ENCODE results near the gene UTP18.
"Not testable (repeated sequence)": the region's sequence is repeated elsewhere in the genome, so short reads cannot be mapped to it uniquely, and the experiment has no call there.

The UTP18 gene

DNA sequence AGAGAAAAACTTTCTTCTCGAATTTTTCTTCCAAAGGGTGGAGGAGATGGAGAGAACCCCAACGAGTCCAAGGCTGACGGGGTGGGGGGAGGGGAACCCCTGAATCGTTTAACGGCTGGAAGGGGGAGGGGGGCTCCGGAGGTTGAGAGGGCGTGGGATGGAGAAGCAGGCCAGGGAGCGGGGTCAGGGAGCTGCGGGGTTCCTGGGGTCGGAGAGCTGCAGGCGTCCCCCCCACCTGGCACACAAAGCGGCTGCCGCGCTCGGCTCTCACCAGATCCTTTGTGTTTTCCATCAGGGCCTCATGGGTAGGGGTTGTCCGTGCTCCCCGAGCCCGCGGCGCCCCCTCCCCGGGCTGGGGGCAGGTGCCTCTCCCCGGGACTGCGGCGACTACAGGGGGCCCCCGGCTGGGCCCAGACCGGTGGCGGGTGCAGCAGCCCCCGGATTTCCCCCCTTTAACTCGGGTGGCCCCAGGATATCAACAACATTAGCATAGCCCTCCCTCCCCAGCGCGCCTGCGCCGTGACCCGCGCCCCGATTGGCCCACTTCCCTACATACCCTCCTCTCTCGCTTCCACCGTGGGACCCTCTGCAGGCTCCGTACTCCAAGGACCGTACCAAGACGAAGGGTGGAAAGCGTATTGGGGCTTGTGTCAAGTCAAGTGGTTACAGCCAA lies 646 bp upstream of the UTP18 start, which contains the start of gene MBTD1:
MBTD1 (minus strand) TSS at position 486 of the 673 bp plus-strand sequence. CDS start 34,888 bp downstream, outside the sequence.
- DNase-seq (ENCODE audit: low spot score) = peak; percentile 95

DNA sequence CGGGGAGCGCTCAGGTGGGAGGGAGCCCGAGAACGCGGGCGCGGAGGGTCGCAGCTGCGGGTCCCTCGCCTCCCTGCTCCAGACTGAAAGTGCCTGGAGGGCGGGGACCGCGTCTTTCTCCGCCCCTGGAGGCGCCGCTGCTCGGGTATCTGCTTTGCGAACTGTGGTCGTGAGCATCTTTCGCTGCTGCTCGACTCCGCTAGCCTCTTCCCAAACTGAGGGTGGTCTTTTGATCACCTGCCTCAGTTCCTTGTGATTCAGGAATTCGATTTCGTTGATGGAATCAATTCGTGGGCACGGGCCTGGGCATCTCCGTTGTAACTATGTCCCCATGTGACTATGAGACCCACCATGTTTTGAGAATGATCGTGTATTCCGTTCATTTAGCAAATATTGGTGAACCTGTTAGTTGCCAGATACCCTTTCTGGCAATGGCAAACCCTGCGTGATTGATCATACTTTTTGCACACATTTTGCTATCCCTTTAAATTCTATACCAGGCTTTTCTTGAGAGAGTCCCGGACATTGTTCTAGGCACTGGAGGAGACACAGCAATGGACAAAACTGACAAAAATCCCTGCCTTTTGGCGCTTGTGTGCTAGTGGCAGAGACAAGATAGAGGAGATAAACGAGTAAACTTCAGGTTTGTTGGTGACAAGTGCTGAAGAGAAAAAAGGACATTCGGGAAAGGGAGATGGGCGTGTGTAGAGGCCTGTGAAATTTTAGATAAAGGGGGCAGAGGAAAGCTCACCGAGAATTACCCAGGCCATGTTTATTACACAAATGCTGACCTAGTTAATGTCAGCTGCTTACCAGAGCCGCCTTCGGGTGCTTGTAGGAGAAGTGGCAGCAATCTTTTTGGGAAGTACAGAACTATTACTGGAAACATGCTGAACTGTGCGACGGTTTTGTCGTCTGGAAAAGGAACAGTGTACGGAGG lies 948 bp downstream of the UTP18 start:
- DNase-seq (ENCODE audit: low spot score) = no peak

DNA sequence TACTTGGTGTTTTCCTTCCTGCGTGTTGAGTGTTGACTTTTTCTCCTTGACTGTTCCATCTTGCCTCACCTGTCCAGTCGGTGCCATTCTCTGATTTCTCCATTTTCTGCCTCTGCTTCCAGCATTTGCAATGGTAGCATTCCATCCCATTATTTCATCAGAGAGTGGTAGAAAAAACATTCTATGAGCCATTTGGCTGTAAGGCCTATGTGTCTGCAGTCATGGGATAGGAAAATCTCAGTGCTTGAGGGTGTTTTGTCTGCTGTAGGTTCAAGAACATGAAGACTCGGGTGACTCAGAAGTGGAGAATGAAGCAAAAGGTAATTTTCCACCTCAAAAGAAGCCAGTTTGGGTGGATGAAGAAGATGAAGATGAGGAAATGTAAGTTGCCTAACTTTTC lies 2.7 kb downstream of the UTP18 start:
- no peak for DNase-seq (ENCODE audit: low spot score)

DNA sequence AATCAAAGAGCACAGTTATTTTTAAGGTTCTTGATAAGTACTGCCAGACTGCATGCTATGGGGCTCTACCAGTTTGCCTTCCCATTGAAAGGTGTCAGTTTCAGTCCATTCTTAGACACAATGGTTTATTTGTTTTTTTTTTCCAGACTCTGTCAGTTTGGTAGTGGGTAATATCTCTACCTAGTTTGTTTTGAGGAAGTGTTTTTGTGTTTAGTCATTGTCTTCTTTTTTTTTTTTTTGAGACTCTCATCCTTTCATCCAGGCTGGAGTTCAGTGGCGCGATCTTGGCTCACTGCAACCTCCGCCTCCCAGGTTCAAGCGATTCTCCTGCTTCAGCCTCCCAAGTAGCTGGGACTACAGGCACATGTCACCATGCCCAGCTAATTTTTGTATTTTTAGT lies 4.1 kb downstream of the UTP18 start:
- not testable (repeated sequence) for DNase-seq (ENCODE audit: low spot score)

DNA sequence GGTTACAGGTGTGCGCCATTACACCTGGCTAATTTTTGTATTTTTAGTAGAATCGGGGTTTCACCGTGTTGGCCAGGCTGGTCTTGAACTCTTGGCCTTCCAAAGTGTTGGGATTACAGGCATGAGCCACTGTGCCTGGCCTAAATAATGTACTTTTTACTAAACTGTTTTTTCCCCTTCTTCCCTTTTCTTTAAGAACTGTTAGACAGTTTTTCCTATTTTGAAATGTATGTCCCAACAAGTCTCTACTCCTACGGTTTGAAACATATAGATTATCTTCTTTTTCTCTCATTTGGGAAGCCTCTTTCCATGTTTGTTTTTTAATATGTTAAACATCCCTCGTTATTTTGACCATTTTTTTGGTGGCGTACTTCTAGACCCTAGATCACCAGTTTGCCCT lies 9.6 kb downstream of the UTP18 start:
- DNase-seq (ENCODE audit: low spot score) = no peak

DNA sequence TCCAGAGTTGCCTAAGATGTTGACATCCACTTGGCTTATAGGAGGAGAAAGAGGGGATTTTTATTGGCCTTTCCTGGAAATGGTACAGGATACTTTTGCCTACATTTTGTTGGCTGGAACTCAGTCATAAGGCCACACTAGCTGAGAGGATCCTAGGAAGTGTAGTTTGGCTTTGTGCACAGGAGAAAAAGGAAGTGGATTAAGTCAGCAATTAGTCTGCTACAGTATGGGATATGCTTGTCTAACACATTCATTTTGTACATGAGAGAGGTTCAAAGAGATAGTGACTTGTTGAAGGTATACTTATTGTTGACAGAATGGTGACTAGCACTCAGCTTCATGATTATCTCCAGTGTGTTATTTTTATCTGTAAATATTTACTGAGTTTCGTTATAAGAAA lies 10.3 kb downstream of the UTP18 start:
- DNase-seq (ENCODE audit: low spot score) = no peak

DNA sequence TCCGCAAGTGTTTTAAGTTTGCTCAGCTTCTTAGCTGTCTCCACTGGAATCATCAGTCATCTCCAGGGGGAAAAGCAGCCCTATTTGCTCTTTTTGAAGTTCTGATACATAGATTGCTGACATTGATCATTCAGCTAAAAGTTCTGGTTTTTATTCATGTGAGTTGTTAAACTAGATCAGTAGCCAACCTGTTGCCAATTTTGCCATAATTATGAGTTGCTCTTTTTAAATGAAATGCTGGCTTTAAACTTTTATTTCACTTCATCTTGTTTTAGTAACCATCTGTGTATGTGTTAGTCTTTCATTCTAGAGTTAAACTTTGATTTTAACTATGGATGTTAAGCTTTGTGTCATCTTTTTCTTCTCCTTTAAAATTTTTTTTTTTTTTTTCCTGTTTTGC lies 12.5 kb downstream of the UTP18 start:
- no peak for DNase-seq (ENCODE audit: low spot score)

DNA sequence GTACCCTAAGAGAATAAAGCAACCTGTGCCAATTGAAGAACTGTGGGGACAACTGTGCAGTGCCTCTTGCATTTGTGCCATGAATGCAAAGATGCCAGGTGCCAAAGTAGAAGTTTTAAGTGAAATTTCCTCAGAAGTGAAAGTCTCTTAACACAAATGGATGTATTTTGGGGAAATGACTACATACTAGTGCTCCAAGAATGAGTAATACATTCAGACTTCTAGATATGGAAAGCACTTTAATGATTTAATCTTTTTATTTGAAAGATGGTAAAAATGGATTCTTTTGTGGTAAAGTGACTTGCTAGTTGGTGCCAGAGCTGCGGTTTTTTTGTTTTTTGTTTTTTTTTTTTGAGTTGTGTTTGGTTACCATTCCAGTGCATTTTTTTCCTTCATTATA lies 15.0 kb downstream of the UTP18 start:
- no peak for DNase-seq (ENCODE audit: low spot score)

DNA sequence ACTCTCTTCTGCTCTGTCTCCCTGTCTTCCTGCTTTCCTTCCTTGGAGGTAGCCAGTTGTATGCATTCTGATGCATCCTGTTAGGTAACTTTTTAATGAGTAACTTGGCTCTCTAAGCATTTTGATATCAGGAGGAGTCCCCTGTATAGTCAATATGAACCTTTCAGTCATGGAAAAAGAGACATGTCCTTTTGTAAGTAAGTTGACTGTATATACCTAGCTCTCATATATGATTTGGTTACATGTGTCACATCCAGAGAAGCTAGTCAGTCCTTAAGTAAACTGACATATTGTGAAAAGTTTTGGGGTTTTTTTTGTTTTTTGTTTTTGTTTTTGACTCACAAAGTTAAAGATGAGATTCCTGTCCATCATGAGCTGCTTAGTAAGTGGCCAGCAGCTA lies 18.8 kb downstream of the UTP18 start:
- no peak for DNase-seq (ENCODE audit: low spot score)

DNA sequence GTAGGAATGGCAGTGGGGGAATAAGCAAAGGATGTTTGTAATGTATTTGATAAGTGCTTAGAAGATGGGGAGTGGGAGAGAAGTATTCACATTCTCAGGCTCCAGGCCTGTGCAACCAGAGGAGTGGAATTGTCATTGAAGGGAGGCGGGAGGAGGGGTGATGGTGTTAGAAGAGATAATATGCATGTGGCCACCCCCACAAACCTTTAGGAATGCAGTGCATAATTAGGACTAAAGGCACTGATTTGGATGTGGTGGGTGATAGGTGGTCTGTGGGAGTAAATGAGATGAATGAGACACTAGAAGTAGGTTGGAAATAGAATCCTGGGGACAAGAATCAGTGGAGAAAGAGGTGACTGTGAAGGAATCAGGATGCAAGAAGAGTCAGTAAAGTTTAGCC lies 27.1 kb downstream of the UTP18 start:
- no peak for DNase-seq (ENCODE audit: low spot score)

DNA sequence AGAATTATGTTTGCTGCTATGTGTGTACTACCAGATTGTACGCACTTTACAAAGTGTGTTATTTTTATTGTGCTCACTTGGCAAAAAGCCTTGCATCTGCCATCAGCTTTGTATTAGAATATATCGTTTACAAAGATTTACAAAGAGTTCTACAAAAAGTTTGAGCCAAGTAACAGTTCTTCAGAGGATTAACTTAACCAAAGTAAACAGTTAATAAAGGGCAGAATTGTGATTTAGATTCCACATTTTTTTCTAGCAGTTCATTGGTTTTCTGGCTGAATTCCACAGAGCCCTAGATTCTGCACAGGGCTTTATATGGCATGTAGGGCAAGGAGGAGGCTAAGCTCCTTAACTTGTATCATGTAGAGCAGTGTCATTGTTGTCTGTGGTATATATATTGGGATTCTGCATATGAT lies 29.4 kb downstream of the UTP18 start:
- no peak for DNase-seq (ENCODE audit: low spot score)

DNA sequence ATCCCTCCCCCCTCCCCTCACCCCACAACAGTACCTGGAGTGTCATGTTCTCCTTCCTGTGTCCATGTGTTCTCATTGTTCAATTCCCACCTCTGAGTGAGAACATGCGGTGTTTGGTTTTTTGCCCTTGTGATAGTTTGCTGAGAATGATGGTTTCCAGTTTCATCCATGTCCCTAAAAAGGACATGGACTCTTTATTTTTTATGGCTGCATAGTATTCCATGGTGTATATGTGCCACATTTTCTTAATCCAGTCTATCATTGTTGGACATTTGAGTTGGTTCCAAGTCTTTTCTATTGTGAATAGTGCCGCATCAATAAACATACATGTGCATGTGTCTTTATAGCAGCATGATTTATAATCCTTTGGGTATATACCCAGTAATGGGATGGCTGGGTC lies 34.0 kb downstream of the UTP18 start:
- not testable (repeated sequence) for DNase-seq (ENCODE audit: low spot score)

DNA sequence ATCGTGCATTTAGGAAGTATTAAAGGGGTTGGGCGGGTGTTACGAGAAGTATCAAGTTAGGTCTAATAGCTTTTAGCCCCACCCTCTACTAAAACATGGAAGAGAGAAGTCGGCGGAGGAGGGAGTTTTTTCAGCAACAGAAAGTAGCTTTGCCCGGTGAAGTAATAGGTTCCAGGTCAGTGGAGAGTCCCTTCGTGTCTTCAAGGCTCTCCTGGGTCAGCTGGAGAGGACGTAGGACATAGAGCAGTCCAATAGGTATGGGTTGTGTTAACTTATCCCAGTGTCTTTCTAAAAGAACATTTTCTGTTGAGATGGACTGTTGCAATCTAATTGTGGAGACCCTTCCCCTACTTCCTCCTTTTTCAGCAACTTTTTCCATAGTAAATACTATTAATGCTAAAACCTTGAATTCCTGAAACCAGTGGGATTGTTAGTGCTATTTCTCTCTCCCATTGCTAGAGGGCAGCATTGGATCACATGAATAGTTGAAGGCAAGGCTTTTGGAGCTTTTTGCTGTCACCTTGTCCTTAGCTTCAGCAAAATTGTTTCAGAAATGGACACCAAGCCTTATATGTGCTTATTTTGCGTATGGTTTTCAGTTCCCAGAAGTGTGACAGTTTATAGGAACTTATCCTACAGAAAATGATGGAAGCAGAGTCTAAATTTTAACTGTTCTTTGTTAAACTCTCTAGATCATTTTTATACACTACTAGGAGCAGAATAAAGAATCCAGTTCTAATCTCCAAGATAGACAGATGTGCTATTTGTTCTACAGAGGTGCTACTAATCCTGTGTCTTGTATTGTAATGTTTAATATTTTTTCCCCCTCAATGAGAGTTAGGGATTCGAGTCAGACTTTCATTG lies 38.4 kb downstream of the UTP18 start:
- DNase-seq (ENCODE audit: low spot score) = peak; percentile 17

DNA sequence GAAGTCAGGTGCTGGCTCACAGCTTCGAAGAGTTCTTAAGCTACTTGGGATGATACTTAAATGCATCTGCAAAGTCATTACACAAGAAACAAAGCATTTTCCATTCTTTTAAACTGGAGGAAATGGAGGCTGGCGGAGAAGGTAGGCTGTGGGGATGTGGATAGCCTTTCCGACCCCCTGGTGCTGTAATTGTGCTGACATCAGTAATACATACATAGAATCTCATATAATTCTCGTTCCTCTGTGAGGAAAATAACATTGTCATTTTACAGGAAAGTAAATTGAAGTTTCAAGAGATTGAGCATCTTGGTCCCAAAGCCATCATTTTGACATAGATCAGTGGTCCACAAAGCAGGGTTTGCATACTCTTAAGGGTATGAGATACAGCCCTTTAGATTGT lies 39.5 kb downstream of the UTP18 start:
- DNase-seq (ENCODE audit: low spot score) = no peak

DNA sequence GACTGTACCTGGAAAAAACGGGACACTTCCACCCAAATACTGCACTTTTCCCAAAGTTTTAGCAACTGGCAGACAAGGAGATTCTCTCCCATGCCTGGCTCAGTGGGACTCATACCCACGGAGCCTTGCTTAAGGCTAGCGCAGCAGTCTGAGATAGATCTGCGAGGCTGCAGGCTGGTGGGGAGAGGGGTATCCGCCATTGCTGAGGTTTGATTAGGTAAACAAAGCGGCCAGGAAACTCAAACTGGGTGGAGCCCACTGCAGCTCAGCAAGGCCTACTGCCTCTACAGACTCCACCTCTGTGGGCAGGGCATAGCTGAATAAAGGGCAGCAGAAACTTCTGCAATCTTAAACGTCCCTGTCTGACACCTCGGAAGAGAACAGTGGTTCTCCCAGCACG lies 44.8 kb downstream of the UTP18 start:
- DNase-seq (ENCODE audit: low spot score) = no peak

DNA sequence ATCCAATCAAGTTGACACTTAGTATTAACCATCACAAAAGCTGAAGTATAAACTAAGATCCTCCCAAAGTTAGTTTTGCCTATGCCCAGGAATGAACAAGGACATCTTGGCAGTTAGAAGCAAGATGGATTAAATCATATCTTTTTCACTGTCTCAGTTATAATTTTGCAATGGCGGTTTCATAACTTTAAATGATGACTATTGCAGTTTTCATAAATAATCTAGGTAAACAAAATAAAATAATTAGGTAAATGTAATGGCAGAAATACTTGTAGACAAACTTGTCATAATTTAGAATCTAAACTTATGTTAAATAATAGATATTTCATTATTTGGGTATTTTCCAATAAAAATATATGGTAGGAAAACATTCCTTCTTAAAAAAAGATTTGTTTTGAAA lies 51.7 kb downstream of the UTP18 start:
- DNase-seq (ENCODE audit: low spot score) = not testable (repeated sequence)

DNA sequence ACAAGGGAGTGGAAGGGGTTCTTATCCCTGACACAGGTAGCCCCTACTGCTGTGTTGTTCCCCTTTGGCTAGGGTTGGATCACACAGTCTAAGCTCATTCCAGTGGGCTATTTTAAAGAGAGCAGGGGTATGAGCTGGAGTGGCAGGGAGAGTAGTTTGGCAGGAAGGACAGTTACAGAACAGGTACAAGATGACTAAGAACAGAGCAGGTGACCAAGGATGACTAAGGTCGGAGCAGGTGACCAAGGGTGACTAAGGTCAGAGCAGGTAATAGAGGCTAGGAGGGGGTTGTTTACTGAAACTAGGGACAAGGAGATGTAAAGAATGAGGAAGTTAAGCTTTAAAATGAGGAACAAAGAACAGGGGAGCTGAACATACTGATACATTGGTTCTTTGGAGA lies 58.8 kb downstream of the UTP18 start:
- DNase-seq (ENCODE audit: low spot score) = no peak

DNA sequence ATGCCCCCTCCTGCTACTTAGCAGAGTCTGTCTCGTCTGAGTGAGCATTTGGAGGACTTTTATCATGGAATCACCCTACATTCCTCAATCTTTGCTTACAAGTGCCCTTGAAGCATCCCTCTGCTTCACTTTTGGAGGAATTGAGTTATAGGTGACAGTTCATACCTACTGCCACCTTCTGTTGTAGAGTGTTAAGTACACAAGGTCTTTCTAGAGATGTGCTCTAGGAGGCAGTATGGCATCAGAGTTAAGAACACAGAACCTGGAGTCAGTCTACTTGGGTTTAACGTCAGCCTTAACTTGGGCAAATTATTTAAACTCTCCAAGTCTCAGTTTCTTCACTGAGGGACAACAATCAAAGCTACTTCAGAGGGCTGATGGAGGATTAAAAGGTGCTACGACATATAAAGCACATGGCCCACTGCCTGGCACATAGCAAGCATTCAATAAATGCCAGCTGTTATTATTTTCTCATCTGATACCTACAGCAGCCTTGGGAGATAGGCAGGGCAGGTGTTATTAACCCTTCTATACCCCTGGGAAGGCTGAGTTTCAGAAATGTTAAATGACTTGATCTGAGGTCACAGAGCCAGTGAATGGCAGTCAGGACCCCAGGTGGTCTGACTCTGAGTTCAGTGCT lies 62.2 kb downstream of the UTP18 start:
- peak; percentile 17 for DNase-seq (ENCODE audit: low spot score)

DNA sequence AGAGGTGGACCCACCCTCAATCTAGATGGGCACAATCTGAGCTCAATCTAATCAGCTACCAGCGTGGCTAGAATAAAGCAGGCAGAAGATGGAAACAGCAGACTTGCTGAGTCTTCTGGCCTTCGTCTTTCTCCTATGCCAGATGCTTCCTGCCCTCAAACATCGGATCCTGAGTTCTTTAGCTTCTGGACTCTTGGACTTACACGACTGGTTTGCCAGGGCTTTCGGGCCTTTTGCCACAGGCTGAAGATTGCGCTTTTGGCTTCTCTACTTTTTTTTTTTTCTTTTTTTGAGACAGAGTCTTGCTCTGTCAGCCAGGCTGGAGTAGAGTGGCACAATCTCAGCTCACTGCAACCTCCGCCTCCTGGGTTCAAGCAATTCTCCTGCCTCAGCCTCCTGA lies 65.1 kb downstream of the UTP18 start:
- no peak for DNase-seq (ENCODE audit: low spot score)

DNA sequence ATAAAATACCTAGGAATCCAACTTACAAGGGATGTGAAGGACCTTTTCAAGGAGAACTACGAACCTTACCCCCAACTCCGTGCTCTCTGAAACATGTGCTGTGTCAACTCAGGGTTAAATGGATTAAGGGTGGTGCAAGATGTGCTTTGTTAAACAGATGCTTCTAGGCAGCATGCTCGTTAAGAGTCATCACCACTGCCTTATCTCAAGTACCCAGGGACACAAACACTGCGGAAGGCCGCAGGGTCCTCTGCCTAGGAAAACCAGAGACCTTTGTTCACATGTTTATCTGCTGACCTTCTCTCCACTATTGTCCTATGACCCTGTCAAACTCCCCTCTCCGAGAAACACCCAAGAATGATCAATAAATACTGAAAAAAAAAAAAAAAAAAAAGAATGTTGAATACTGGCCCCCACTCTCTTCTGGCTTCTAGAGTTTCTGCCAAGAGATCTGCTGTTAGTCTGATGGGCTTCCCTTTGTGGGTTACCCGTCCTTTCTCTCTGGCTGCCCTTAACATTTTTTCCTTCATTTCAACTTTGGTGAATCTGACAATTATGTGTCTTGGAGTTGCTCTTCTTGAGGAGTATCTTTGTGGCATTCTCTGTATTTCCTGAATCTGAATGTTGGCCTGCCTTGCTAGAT lies 70.6 kb downstream of the UTP18 start:
- DNase-seq (ENCODE audit: low spot score) = not testable (repeated sequence)

DNA sequence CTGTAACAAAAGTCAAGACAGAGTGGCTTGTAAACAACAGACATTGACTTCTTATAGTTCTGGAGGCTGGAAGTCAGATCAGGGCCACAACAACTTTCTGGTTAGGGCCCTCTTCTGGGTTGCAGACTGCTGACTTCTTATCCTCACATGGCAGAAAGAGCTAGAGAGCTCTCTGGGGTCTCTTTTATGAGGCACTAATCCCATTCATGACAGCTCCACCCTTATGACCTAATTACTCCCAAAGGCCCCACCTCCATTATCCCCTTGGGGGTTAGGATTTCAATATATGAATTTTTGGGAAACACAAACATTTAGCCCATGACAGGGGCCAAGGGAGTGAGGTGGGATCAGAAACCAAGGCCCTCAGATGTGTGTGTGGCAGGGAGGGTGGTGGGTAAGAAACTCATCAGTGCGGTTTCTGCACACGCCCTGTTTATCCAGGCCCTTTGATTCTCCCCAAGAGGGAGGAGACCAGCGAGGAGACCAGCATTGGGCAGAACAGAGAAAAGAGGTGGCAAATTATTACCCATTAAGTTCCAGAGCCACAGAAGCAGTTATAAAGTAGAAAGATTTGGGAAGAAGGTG lies 74.8 kb downstream of the UTP18 start:
- DNase-seq (ENCODE audit: low spot score) = no peak
